ENCODE data around the gene PCDHGB4. TPM values are rescaled to one million over a fixed set of nuclear protein-coding genes. Genes with fewer than 3 reads are reported as not detected.

The PCDHGB4 gene
- total and polyA plus RNA-seq, 2 of the 4 experiments (the other 2 are of a cell fraction): 10.0 to 17.6 TPM

GRCh38 chr5:141342773-141343172, 44.7 kb upstream of the PCDHGB4 start:
- peak overlapping the region; percentile 32; the same call in 1 of the 2 replicates for H3K4me2 ChIP-seq (ENCODE audit: low read depth, low read length)
- CTCF ChIA-PET: interaction anchor here (1.0 kb wide), 1 partner anchor 225 kb away, joined by 4 read pairs; no protein-coding TSS in a partner anchor

More at GRCh38 chr5:141342773-141343172, 44.7 kb upstream of the PCDHGB4 start:
- Histone ChIP-seq H2AFZ (replicated peaks; ENCODE audit: low read length, poor library complexity) (no peak overlapping the region), H3K4ac (ENCODE audit: low read depth, low read length) (no peak overlapping the region), H2BK15ac (ENCODE audit: low read depth, low read length) (no peak overlapping the region), H2AK5ac (ENCODE audit: low read depth, low read length) (no peak overlapping the region), H3K56ac (ENCODE audit: extremely low read depth, insufficient read depth, low read length) (no peak overlapping the region), H4K8ac (ENCODE audit: low read depth in 2 of 2, low read length in 2 of 2) (no peak overlapping the region), H2BK5ac (ENCODE audit: low read depth, low read length, poor library complexity, severe bottlenecking) (no peak overlapping the region), H3K79me1 (ENCODE audit: low read depth in 1 of 2, low read length in 2 of 2) (no peaks in the 10 kb centered on the region), H2AK9ac (replicated peaks; ENCODE audit: low read depth, low read length, poor library complexity) (no peak overlapping the region), H3K4me1 (ENCODE audit: control insufficient read depth, insufficient read depth, low read length) (no peaks in the 10 kb centered on the region), H3K9me3 (ENCODE audit: control insufficient read depth, insufficient read depth, low read length) (peaks cover 49% of the 10 kb centered on the region), H3K23ac (ENCODE audit: low read depth, low read length) (no peak overlapping the region), H3K14ac (replicated peaks; ENCODE audit: low read depth, low read length) (no peak overlapping the region), H3K9me1 (ENCODE audit: insufficient read depth, low read length) (no peaks in the 10 kb centered on the region), H3K9ac (ENCODE audit: low read depth, low read length) (no peak overlapping the region), H2BK20ac (ENCODE audit: low read depth, low read length) (no peak overlapping the region), H3K4me3 (ENCODE audit: insufficient read depth, low read depth, low read length) (no peak overlapping the region), H3K27me3 (ENCODE audit: control insufficient read depth, insufficient read depth, low read length) (no peaks in the 10 kb centered on the region; the same call in 1 of the 2 replicates), H3K18ac (ENCODE audit: low read depth, low read length) (no peak overlapping the region), H3K36me3 (ENCODE audit: control insufficient read depth, insufficient read depth, low read length) (peaks cover 4% of the 10 kb centered on the region; the same call in 1 of the 2 replicates), H3K27ac (ENCODE audit: insufficient read depth, low read length) (no peak overlapping the region), H4K20me1 (ENCODE audit: insufficient read depth, low read length) (no peaks in the 10 kb centered on the region), H2BK120ac (ENCODE audit: low read depth, low read length) (no peak overlapping the region), H4K5ac (ENCODE audit: low read depth, low read length) (no peak overlapping the region), H4K91ac (ENCODE audit: insufficient read depth, low read depth, low read length) (no peak overlapping the region)
- dilution Hi-C loops (cut with HindIII; ENCODE audit: low sequenced_read_pairs, unreplicated experiment): no loop called here
- no peak for TF ChIP-seq RFX5 (IDR thresholded peaks at IDR 0.05; ENCODE audit: low read depth, low read length)
- no peak for TF ChIP-seq CHD1 (IDR thresholded peaks at IDR 0.05; ENCODE audit: low read depth, low read length)
- no peak for TF ChIP-seq SMC3 (IDR thresholded peaks at IDR 0.05; ENCODE audit: low read depth, low read length)
- no TSS peak for BruUV-seq (replicated peaks)
- intact Hi-C loops (cut with micrococcal nuclease): no loop called here
- no CpG with 5 or more reads among the region's 1 CpG for WGBS, 2 experiments (ENCODE audit: extremely low coverage in 2 of 2, insufficient read length in 1 of 2)
- ATAC-seq (ENCODE audit: low read depth) (no peak), DNase-seq (no peak)
- in situ Hi-C loops (cut with MboI; ENCODE audit: low sequenced_read_pairs): no loop called here
- POLR2A ChIA-PET (ENCODE audit: unreplicated experiment): interaction anchor here (0.6 kb wide), 1 partner anchor 653 kb away, joined by 4 read pairs; no protein-coding TSS in a partner anchor
